Ureter (tissue), 1 donor: ENCODE measurements around the gene GRIPAP1. TPM values are rescaled to one million over a fixed set of nuclear protein-coding genes. Genes with fewer than 3 reads are reported as not detected.

Experiments used
- DNase-seq: peaks from one replicate; pipeline ENCODE4 v3.0.0-alpha.2; 2020; ENCODE audit warnings: low spot score
- total RNA-seq: library from RNA; stranded (reverse); gene quantifications from one replicate; pipeline ENCODE4 v1.2.4, GENCODE V29; 2023
- donor health status: DM: yes; HTN: yes; CAD: no.

The GRIPAP1 gene
- 56.8 TPM for total RNA-seq

GRCh38 chrX:49002091-49002935, at the start of gene GRIPAP1:
TSS of gene GRIPAP1 (minus strand) at chrX:49002264. CDS start at chrX:49002229, 35 bp downstream.
- DNase-seq, result peak; percentile 74

- DNase-seq, result no peak
These were observed 41.9 kb upstream of the GRIPAP1 start for GRCh38 chrX:49043987-49044281.

DNA sequence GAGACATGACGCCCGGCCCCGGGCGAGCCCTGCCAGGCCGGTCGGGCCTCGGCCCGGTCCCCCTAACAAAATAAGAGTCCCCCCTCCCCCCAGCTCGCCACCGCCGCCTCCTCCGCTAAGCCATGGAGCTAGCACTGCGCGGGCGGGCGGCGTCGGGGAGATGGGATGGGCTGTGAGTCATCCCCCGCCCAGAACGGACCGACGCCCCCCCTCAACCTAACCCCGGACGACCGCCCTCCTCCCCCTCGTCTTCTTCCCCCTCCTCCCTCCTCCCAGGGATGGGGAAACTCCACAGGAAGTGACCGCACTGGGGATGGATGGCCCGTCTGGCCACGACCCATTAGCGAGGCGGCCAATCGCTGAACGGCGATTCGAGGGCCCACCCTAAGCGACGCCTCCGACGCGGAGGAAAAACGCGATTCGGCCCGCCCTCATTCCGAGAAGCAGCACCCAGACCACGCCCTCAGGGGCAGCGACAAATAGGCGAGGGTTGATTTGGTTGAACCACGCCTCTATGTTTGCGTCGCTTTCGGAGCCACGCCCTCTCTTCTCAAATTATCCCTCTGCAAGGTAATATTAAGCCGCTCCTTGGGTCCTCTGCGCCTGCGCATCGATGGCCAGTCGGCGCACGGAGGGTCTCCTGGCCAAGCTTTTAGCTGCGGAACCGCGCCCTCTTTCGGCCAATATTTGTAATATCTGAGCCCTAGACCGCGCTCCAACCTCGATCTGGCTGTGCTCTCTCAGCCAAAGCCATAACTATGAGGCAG, 41.3 kb upstream of the GRIPAP1 start, which contains the start of gene TFE3:
Gene TFE3, minus strand, starts transcription at position 138 of the 767 bp plus-strand sequence. Its CDS starts 131 bp downstream, at position 7.
- peak; percentile 98 for DNase-seq

DNA sequence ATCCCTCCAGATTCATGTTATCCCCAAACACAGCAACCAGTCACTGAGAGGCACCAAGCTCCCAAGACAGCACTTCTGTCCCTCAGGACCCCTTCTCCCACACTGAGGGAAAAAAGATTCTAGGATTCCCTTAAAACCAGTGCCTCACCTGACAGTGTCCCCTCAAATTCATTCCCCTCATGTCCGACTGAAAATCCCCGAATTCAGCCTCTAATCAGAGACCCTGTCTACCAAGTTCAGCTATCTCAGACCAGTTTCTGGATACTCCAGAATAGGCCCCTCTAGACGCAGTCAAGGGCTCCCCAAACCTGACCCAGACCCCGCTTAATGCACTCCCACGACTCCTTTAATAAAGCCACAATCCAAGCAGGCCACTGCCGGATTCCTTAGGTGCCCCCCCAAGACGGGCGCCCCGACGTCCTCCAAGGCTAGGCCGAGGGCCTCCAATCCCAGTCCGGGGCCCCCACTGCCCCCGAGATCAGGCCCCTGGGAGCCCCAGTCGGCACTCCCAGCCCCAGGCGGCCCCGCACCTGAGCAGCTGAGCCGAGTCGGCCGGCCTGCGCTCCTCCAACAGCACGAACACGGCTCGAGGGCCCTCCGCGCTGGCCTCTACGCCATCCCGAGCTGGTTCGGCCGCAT, 40.6 kb upstream of the GRIPAP1 start:
- DNase-seq, result no peak

DNA sequence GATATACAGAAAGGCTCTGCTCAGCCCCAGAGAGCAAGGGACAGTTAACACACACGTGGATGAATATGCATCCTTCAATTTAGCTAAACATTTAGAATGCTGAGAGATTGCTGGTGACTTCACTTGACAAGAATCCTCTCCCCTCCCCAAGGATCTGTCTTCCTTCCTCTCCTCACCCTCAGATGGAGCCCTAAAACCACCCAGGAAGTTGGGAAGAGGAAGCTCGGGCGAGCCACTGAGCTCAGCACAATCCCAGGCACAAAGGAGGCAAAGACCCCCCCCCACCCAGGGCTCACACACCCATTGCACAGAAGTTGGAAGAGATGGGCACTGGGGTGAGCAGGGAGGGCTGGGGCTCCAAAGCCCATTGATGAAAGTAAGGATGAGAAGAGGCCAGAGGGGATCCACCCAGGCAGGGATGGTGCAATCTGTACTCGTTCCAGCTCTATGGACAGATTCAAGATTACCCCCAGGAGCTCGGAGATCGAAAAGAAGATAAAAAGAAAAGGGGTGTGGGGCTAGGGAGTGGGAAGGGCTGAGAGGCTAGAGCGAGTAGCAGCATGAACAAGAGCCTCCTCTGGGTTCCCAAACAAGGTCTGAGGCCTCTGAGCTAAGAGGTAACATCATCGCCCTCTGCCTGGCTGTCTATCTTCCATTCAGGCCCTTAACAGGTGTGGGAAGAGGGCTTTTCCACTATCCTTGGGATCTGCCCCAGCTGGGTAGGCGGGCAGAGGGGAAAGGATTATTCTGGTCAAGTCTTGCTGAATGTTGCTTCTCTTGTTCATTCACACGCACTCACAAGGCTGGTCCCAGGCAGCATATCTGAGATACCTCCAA, 39.9 kb upstream of the GRIPAP1 start:
- DNase-seq, result no peak

- no peak for DNase-seq
These were observed 38.4 kb upstream of the GRIPAP1 start for GRCh38 chrX:49040376-49040955.

DNA sequence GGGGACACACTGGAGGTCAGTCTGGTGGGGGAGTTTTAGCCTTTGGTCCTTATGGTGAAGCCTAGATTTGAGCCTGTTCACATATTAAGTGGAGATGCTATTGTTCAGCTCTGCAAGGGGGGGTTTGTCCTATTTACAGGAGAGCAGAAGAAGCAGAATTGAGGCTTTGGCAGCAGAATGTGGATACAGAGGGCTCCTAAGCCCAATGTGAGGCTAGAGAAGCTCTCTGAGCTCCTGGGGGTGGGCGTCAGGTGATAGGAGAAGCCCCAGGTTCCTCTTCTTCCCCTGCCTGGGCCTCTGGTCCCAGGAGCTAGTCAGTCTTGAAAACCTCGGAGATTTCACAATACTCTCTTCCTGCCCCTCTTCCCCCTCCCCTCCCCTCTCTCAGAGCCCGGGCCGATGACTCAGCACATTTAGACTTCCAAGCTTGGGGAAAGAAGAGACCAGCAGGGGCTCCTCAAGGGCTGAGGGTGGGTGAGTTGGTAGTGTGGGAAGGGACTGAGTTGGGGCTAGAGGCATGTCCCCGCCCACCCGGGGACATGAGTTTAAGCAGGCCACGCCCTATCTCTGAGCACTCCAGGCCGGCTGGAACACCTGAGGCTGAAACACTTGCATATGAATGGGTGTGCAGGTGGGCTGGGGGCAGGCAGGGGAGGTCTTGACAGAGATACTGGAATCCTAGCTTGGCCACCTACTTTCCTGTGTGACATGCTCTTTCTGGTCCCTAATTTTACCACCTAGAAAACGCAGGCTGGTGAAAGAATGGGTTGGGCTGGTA, 37.7 kb upstream of the GRIPAP1 start:
- peak; percentile 80 for DNase-seq

GRCh38 chrX:49037883-49038475, 35.9 kb upstream of the GRIPAP1 start:
- no peak for DNase-seq

GRCh38 chrX:49030283-49030682, 28.2 kb upstream of the GRIPAP1 start:
- no peak for DNase-seq

GRCh38 chrX:49029876-49030275, 27.8 kb upstream of the GRIPAP1 start:
- DNase-seq, result no peak

GRCh38 chrX:49019599-49020249, 17.7 kb upstream of the GRIPAP1 start:
- DNase-seq, result no peak

- DNase-seq, result no peak
These were observed 17.0 kb upstream of the GRIPAP1 start for GRCh38 chrX:49019050-49019449.

GRCh38 chrX:49003696-49004095, 1.6 kb upstream of the GRIPAP1 start:
- no peak for DNase-seq

DNA sequence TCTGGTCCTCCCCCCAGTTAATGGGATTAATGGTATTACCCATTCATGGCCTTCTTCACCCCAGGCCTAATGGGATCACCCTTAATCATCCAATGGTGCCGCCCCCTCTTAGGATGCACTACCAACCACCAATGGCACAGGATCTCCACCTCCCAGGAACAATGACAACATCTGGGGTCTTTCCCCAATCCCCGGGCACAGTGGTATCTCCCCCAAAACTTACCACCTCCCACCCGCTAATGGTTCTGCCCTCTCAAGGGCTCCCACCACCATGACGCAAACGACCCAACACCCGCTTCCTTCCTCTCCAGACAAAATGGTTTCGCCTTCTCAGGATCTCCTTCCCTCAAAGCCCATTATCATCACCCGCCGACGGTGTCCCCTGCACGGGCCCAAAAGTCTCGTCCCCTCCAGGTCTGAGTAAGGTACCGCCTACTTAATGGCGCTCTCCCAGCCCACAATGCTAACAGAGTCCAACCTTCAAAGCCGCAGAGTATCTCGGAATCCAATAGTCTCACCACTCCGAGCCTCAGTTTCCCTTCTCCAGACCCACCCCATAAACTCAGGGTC, 458 bp downstream of the GRIPAP1 start:
- no peak for DNase-seq

GRCh38 chrX:49000636-49001035, 1.4 kb downstream of the GRIPAP1 start:
- no peak for DNase-seq

- no peak for DNase-seq
These were observed 3.0 kb downstream of the GRIPAP1 start for GRCh38 chrX:48999030-48999429.

- no peak for DNase-seq
These were observed 3.7 kb downstream of the GRIPAP1 start for GRCh38 chrX:48998391-48998790.

DNA sequence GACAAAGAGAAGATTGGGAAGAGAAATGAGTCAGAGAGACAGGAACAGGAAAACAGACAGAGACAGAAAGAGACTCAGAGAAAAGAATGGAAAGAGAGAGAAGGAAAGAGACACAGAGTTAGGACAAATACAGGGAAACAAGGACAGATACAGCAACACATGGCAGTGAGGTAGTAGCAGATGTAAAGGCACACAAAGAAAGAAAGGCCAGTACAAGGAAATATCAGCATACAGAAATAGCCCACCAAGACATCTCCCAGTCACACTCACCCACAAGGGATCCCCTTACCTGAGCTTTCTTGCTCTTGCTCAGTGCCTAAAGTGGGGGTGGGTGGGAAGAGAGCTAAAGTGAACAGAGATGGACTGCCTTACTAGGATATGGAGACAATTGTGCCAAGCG, 4.2 kb downstream of the GRIPAP1 start:
- DNase-seq, result no peak

- no peak for DNase-seq
These were observed 4.6 kb downstream of the GRIPAP1 start for GRCh38 chrX:48997455-48997854.
